Raji (cell line): ENCODE measurements around the gene UBASH3A.

Source experiments
- POLR2A ChIP-seq: IDR thresholded peaks from 2 replicates; pipeline ENCODE4 v1.6.1; 2011; ENCODE audit warnings: low read depth, low read length, control low read depth; ENCODE audit not compliant: insufficient read depth

UBASH3A gene

GRCh38 chr21:42480736-42481135 lies 77.0 kb downstream of the UBASH3A start:
- no peak for TF ChIP-seq POLR2A

GRCh38 chr21:42481169-42481568 lies 77.5 kb downstream of the UBASH3A start:
- TF ChIP-seq POLR2A = no peak

GRCh38 chr21:42484966-42485365 lies 81.3 kb downstream of the UBASH3A start:
- TF ChIP-seq POLR2A = no peak

GRCh38 chr21:42486072-42486471 lies 82.4 kb downstream of the UBASH3A start:
- no peak for TF ChIP-seq POLR2A

- TF ChIP-seq POLR2A = no peak
Observed at GRCh38 chr21:42486531-42486930, 82.8 kb downstream of the UBASH3A start.

- TF ChIP-seq POLR2A = no peak
Observed at GRCh38 chr21:42489006-42489563, 85.4 kb downstream of the UBASH3A start.

- TF ChIP-seq POLR2A = no peak
Observed at GRCh38 chr21:42489991-42490390, 86.3 kb downstream of the UBASH3A start.

GRCh38 chr21:42490720-42491119 lies 87.0 kb downstream of the UBASH3A start:
- no peak for TF ChIP-seq POLR2A

- no peak for TF ChIP-seq POLR2A
Observed at GRCh38 chr21:42491328-42491727, 87.6 kb downstream of the UBASH3A start.

- no peak for TF ChIP-seq POLR2A
Observed at GRCh38 chr21:42492201-42492600, 88.5 kb downstream of the UBASH3A start.

- no peak for TF ChIP-seq POLR2A
Observed at GRCh38 chr21:42493109-42494060, 89.7 kb downstream of the UBASH3A start.

- no peak for TF ChIP-seq POLR2A
Observed at GRCh38 chr21:42495027-42495426, 91.3 kb downstream of the UBASH3A start.

GRCh38 chr21:42495765-42496119 lies 92.0 kb downstream of the UBASH3A start:
- no peak for TF ChIP-seq POLR2A

- TF ChIP-seq POLR2A = peak; percentile 55
Observed at GRCh38 chr21:42496120-42496838, 92.6 kb downstream of the UBASH3A start, which contains the start of gene RSPH1. TSS of gene RSPH1 (minus strand) at chr21:42496224. CDS start at chr21:42496186, 38 bp downstream.

GRCh38 chr21:42496839-42497202 lies 93.1 kb downstream of the UBASH3A start:
- no peak; the same call in 1 of the 2 replicates for TF ChIP-seq POLR2A
